Measurements from ENCODE around the gene ALOX12B. TPM values are rescaled to one million over a fixed set of nuclear protein-coding genes. Genes with fewer than 3 reads are reported as not detected.
"Not testable (repeated sequence)": the region's sequence is repeated elsewhere in the genome, so short reads cannot be mapped to it uniquely, and the experiment has no call there.

ALOX12B gene
- polyA plus RNA-seq, 1 donor from 2014 or later: 0.41 TPM

DNA sequence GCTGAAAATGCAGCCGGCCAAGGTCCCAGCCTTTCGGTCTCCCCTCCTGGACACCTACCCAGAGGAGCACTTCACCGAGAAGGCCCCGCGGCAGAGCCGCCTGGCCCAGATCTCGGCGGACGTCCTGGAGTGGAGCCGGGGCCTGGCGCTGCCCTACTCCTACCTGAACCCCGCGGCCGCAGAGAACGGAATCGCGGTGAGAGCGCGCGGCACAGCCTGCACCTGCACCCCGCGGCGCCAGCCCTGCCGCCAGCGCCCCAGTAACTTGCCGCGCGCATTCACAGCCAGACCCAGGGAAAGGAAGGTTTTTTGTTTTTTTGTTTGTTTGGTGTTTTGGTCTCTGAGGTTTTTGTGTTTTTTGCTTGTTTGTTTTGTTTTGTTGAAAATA lies 15.2 kb downstream of the ALOX12B start:
- Mint-ChIP-seq H3K4me3 (peak overlapping the region; percentile 65 to 94 (median 84)), H3K4me1 (peaks cover 9 to 22% (median 10%) of the 10 kb centered on the region in 3 donors), H3K9me3 (no peaks in the 10 kb centered on the region), H3K36me3 (peaks cover 3% of the 10 kb centered on the region), H3K27me3 (peaks cover 42% of the 10 kb centered on the region), H3K27ac (peak overlapping the region in 2 of 3 donors; percentile 10 to 73)

DNA sequence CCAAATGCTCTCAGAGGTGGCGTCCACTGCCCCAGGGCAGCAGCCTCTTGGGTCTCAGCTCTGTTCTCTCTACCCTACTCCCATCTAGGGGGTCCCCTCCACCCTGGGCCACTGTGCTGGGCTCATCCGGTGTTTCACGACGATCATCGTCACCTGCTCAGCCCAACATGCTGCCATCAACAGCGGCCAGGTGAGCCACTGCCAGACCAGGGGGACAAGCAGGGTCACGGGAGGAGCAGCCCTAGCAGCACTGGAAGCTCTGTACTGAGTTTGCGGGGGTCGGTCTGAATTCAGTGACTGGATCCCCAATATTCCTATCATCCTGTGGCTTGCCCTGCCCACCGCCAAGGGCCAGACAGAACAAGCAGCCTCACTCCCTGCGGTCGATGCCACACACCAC lies 16.0 kb downstream of the ALOX12B start:
- H3K4me3 Mint-ChIP-seq: peak overlapping the region in 2 of 4 donors; percentile 30 to 65
- no peaks in the 10 kb centered on the region for H3K9me3 Mint-ChIP-seq
- H3K36me3 Mint-ChIP-seq: peaks cover 3% of the 10 kb centered on the region
- peaks cover 9 to 22% (median 10%) of the 10 kb centered on the region in 3 donors for H3K4me1 Mint-ChIP-seq
- peaks cover 42% of the 10 kb centered on the region for H3K27me3 Mint-ChIP-seq
- peak overlapping the region in 1 of 3 donors; percentile 37 for H3K27ac Mint-ChIP-seq

DNA sequence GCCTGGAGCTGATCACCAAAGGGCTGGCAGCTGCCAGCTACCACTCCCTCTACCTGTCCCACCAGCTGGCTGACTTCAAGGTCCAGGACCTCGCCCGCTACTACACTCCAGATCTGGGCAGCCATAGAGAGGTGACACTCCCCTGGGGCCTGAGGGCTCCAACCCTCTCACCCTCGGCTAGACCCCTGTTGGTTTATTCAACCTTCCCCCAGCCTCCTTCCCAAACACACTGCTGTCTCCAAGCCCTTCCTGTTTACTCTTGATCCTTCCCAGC lies 18.0 kb downstream of the ALOX12B start:
- Mint-ChIP-seq H3K36me3 (peaks cover 2% of the 10 kb centered on the region), H3K9me3 (no peaks in the 10 kb centered on the region), H3K27ac (no peak overlapping the region), H3K4me1 (peaks cover 9 to 19% (median 10%) of the 10 kb centered on the region in 3 donors), H3K27me3 (peaks cover 35% of the 10 kb centered on the region), H3K4me3 (no peak overlapping the region)

DNA sequence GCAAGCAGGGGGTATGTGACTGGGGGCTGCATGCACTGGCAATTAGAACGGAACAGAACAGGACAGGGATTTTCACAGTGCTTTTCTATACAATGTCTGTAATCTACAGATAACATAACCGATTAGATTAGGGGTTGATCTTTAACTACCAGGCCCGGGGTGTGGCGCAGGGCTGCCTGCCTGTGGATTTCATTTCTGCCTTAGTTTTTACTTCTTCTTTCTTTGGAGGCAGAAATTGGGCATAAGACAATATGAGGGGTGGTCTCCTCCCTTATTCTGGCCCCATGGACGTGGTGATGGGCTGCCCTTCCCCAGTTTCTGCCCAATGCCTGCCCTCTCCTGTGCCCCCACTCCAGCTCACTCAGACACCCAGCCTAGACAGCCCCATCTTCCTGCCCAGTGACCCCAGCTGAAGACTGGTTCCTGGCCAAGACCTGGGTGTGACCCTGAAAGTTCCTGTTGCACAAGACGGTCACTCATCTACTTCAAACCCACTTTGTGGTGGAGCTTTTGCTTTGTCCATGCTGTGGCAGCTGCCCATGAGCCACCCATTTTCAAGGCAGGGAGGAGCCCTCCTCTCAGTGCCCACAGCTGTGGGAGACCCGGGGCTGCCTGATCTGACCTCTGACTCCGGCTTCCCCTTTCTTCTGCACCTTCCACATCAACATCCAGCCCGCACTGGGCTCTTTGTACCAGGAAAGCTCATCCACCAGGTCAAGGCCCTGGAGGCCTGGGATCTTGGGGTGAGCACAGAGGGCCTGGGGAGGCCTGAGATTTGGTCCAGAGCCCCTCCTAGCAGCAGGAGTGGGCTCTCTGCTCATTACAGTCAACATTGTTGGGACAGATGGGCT lies 18.6 kb downstream of the ALOX12B start:
- Mint-ChIP-seq H3K27me3 (peaks cover 31% of the 10 kb centered on the region), H3K4me1 (peaks cover 9 to 15% (median 10%) of the 10 kb centered on the region in 3 donors), H3K4me3 (no peak overlapping the region), H3K36me3 (peaks cover 2% of the 10 kb centered on the region), H3K9me3 (no peaks in the 10 kb centered on the region), H3K27ac (peak overlapping the region in 1 of 3 donors; percentile 19)

DNA sequence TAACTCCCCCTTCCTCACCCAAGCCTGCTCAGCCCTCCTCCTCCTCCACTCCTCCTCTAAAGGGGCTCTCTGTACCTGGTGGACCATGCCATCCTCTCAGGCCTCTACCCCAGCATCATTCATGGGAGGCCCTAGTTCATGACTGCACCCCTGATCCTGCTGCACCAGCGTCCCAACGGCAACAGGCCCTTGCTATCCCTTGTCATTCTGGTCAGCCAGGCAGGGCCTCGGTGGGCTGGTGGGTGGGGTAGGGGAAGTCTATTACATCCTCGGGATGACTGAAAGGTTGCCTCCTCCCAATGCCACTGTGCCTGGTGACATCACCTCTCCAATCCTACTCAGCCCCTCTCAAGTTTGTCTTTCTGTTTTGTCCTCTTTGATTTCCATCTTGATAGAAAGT lies 19.7 kb downstream of the ALOX12B start:
- Mint-ChIP-seq H3K27me3 (peaks cover 27% of the 10 kb centered on the region), H3K9me3 (no peaks in the 10 kb centered on the region), H3K27ac (no peak overlapping the region), H3K4me1 (peaks cover 5 to 8% (median 5%) of the 10 kb centered on the region in 3 donors), H3K4me3 (no peak overlapping the region), H3K36me3 (peaks cover 2% of the 10 kb centered on the region)

DNA sequence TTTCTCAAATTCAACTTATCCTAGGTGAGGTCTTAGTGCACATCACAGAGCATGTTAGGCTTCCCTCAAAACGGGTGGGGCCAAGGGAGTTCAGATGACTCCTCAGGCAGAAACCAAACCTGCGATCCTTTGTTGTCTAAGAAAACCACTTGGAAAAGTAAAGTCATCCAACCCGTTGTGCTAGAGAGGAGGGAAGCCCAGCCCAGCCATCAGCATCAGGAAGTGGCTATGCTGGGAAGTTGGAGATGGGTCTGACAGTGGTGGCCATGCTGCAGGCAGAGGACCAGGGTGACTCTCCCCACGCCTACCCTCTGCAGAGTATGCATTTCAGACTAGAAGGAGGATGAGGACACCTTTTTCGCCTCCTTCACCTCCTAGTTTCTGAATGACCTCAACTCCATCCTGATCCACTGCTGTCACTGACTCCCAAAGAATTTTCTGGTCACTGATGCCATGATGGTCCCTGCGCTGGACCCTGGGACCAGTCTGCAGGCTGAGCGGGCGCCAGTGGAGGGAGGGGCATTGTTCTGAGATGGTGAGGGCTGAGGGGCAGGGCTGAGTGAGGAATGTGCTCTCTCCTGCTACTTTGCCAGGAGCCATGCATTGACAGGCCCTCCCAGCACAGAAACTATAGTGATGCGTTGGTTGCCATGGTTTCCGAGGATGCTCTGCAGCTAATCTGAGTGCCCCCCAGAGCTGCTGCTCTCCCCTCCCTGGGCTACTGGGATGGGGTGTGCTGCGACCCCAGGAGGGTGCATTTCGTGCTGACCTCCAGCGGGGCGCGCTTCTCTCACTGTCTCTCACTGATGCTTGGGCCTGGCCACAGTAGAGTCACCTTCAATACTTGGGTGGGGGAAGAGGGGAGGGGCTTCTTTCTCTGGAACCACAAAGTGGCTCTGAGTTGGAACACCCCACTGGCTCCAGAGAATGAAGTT lies 20.4 kb downstream of the ALOX12B start:
- no peak overlapping the region for H3K4me3 Mint-ChIP-seq
- no peaks in the 10 kb centered on the region for H3K9me3 Mint-ChIP-seq
- peaks cover 24% of the 10 kb centered on the region for H3K27me3 Mint-ChIP-seq
- H3K27ac Mint-ChIP-seq: no peak overlapping the region
- no peaks in the 10 kb centered on the region for H3K36me3 Mint-ChIP-seq
- H3K4me1 Mint-ChIP-seq: peaks cover 0 to 5% (median 2%) of the 10 kb centered on the region in 3 donors

DNA sequence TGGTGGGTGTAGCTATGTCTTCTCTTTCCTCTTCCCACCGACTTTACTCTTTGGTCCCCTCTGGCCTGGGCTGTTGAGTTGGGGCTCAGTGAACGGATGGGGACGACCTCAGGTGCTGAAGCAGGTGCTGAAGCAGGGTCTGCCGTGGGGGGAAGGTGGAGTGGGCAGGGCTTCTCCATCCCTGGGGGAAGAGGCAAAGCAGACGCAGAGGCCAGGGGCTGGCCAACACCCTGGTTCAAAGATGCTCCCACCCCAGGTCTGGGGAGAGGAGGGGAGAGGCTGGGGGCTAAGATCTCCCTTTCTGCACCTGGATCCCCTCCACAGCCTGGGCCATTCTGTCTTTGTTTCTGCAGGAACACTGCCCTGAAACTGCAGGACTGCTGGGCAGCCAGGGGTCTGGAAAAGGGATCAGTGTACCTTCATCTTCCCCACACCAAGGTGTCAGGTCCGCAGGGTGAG lies 22.9 kb downstream of the ALOX12B start:
- H3K4me3 Mint-ChIP-seq: no peak overlapping the region
- H3K4me1 Mint-ChIP-seq: peaks cover 2 to 5% (median 5%) of the 10 kb centered on the region in 3 donors
- no peaks in the 10 kb centered on the region for H3K9me3 Mint-ChIP-seq
- peaks cover 23% of the 10 kb centered on the region for H3K27me3 Mint-ChIP-seq
- H3K36me3 Mint-ChIP-seq: no peaks in the 10 kb centered on the region
- peak overlapping the region in 1 of 3 donors; percentile 57 for H3K27ac Mint-ChIP-seq

DNA sequence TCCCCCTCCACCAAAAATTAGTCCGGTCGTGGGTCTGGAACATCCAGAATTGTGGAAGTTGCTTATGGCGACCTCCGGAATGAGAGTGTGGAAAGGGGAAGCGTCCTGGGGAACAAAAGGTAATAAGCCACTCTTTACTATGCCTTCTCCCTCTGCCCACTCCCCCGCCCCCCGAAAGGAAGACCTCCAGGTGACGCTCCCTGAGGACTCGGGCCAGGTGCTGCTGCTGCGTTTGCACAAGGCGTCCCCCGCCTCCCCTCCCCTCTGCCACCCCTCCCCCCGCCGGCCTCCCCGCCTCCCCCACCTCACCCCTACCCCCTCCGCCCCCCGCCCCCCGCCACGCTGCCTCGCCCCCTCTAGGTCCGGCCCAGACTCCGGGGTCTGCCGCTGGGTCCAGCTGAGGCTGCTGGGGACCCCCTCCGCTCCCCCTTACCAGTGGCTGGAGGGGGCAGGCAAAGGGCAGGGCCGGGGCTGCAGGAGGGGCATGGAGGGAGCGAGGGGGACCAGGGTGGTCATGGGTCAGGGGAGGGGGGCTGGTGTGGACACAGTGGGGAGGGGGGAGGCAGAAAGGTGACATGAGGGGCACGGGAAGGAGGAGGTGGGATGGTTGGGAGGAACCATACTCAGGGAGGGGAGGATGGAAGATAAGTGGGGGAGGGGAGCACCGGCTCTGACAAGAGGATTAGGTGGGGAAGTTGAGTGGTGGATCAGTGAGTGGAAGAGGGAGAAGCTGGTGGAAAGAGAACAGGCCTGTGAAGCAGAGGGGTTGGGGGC lies 23.6 kb downstream of the ALOX12B start:
- Mint-ChIP-seq H3K4me1 (peaks cover 2 to 5% (median 3%) of the 10 kb centered on the region in 3 donors), H3K36me3 (no peaks in the 10 kb centered on the region), H3K4me3 (no peak overlapping the region), H3K9me3 (no peaks in the 10 kb centered on the region), H3K27me3 (peaks cover 24% of the 10 kb centered on the region), H3K27ac (peak overlapping the region in 1 of 3 donors; percentile 57)

DNA sequence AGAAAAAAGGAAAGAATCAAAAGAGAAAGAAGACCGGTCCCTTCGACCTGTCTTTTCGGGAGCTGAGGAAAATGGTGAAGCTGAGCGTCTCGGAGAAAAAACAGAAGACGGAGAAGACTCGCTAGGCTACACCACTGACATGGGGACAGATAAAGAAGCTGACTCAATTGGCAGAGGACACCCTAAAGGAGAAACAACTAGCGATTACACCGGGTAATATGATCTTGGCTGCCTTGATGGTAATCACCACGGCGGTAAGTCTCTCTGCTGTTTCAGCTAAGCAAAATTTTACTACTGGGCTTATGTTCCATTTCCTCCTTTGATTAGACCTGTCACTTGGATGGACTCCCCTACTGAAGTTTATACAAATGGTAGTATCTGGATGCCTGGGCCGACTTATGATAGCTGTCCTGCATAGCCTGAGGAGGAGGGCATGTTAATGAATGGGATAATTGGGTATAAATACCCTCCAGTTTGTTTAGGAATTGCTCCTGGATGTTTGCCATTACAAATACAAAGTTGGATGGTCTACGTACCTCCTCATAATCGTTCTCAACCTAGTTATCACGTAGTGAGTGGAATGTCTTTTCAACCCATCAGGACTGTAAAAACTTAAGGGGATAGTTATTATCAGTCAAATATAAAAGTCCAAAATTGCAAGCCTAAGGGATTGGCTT lies 24.6 kb downstream of the ALOX12B start:
- H3K9me3 Mint-ChIP-seq: no peaks in the 10 kb centered on the region
- peaks cover 27% of the 10 kb centered on the region for H3K27me3 Mint-ChIP-seq
- H3K27ac Mint-ChIP-seq: peak overlapping the region in 2 of 3 donors; percentile 6 to 10
- H3K4me1 Mint-ChIP-seq: peaks cover 0 to 5% (median 0%) of the 10 kb centered on the region in 3 donors
- no peaks in the 10 kb centered on the region for H3K36me3 Mint-ChIP-seq
- H3K4me3 Mint-ChIP-seq: no peak overlapping the region

DNA sequence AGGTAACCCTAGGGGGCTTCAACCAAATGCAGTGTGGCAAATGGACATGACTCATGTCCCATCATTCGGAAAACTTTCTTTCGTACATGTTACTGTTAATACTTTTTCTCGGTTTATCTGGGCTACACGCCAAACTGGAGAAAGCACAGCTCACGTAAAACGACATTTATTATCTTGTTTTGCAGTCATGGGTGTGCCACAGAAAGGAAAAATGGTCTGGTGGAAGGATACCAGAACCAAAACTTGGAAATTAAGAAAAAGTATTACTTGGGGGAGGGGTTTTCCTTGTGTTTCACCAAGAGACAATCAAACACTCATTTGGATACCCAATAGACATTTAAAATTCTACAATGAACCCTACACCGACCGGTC lies 25.1 kb downstream of the ALOX12B start:
- H3K27me3 Mint-ChIP-seq: peaks cover 27% of the 10 kb centered on the region
- no peaks in the 10 kb centered on the region for H3K9me3 Mint-ChIP-seq
- peaks cover 2 to 10% (median 3%) of the 10 kb centered on the region in 3 donors for H3K4me1 Mint-ChIP-seq
- no peaks in the 10 kb centered on the region for H3K36me3 Mint-ChIP-seq
- peak overlapping the region in 2 of 3 donors; percentile 6 to 10 for H3K27ac Mint-ChIP-seq
- H3K4me3 Mint-ChIP-seq: no peak overlapping the region

DNA sequence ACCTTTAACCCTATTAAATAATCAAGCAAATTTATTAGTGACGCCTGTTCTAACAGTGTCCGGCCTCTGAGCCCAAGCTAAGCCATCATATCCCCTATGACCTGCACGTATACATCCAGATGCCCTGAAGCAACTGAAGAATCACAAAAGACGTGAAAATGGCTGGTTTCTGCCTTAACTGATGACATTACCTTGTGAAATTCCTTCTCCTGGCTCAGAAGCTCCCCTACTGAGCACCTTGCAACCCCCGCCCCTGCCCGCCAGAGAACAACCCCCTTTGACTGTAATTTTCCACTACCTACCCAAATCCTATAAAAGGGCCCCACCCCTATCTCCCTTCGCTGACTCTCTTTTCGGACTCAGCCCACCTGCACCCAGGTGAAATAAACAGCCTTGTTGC lies 25.7 kb downstream of the ALOX12B start:
- not testable (repeated sequence) for H3K4me3 Mint-ChIP-seq, H3K36me3 Mint-ChIP-seq, H3K9me3 Mint-ChIP-seq
- Mint-ChIP-seq H3K27me3 (peaks cover 30% of the 10 kb centered on the region), H3K27ac (peak overlapping the region in 1 of 3 donors; percentile 23), H3K4me1 (peaks cover 4 to 13% (median 8%) of the 10 kb centered on the region in 3 donors)

DNA sequence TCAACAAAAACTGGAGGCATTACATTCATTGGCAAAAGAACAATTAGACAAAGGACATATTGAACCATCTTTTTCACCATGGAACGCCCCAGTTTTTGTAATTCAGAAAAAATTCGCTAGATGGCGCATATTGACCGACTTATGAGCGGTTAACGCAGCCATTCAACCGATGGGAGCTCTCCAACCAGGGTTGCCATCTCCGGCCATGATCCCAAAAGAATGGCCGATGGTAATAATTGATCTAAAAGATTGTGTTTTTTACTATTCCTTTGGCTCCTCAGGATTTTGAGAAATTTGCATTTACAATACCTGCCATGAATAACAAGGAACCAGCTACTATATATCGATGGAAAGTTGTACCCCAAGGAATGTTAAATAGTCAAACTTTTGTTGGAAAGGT lies 27.2 kb downstream of the ALOX12B start:
- H3K9me3 Mint-ChIP-seq: no peaks in the 10 kb centered on the region
- H3K4me3 Mint-ChIP-seq: peak overlapping the region in 1 of 4 donors; percentile 83
- H3K4me1 Mint-ChIP-seq: peaks cover 13 to 29% (median 20%) of the 10 kb centered on the region in 3 donors
- peaks cover 28% of the 10 kb centered on the region for H3K27me3 Mint-ChIP-seq
- no peaks in the 10 kb centered on the region for H3K36me3 Mint-ChIP-seq
- H3K27ac Mint-ChIP-seq: peak overlapping the region; percentile 63 to 96 (median 84)

DNA sequence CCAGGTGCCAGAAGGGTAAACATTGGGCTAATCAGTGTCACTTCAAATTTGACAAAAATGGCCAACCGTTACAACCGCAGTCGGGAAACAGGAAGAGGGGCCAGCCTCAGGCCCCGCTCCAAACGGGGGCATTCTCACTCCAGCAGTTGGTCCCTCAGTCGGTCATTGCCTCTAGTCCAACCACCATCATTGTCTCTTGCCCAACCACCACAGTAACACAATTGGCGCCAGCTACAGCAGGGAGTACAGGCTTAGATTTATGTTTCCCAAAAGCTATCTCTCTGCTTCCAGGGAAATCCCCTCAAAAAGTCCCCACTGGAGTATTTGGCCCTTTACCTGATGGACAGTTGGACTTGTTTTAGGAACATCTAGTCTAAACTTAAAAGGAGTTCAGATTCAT lies 28.4 kb downstream of the ALOX12B start:
- H3K9me3 Mint-ChIP-seq: no peaks in the 10 kb centered on the region

DNA sequence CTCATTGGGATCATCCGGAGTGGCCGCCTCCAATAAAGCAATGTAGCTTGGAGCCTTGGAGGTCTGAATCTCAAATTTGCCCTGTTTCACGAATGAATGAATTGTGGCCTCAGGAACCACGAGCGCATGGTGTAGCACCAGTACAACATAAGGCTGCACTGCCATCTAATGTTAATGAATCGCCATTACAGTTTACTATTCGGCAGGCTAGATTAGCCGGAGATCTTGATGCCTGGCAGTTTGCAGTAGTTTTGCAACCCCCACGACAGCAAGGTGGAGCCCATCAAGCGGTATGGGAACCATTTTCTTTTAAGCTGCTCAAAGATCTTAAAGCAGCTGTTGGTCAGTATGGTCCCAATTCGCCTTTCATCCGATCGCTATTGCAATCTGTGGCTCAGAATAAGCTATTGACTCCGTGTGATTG lies 29.8 kb downstream of the ALOX12B start:
- H3K27ac Mint-ChIP-seq: peak overlapping the region in 2 of 3 donors; percentile 28 to 49
- H3K4me1 Mint-ChIP-seq: peaks cover 13 to 29% (median 20%) of the 10 kb centered on the region in 3 donors
- H3K27me3 Mint-ChIP-seq: peaks cover 22% of the 10 kb centered on the region
- H3K4me3 Mint-ChIP-seq: peak overlapping the region in 2 of 4 donors; percentile 3 to 24
- no peaks in the 10 kb centered on the region for H3K36me3 Mint-ChIP-seq
- H3K9me3 Mint-ChIP-seq: no peaks in the 10 kb centered on the region

More for the DNA sequence above, 28.4 kb downstream of the ALOX12B start:
- Mint-ChIP-seq H3K4me3 (no peak overlapping the region), H3K27ac (peak overlapping the region in 1 of 3 donors; percentile 40), H3K4me1 (peaks cover 13 to 29% (median 20%) of the 10 kb centered on the region in 3 donors), H3K36me3 (no peaks in the 10 kb centered on the region), H3K27me3 (peaks cover 28% of the 10 kb centered on the region)

Measured in IgD-negative memory B cell (primary cell).